ENCODE measurements around the gene SYNDIG1.

GRCh38 chr20:24648919-24649318 lies 179.5 kb downstream of the SYNDIG1 start:
- TF ChIP-seq CTCF (IDR thresholded peaks at IDR 0.05) = no peak
- no peak for TF ChIP-seq EP300 (IDR thresholded peaks at IDR 0.05)
